Measurements from ENCODE around the gene PRRT3.
"Not testable (repeated sequence)": the region's sequence is repeated elsewhere in the genome, so short reads cannot be mapped to it uniquely, and the experiment has no call there.

The PRRT3 gene

DNA sequence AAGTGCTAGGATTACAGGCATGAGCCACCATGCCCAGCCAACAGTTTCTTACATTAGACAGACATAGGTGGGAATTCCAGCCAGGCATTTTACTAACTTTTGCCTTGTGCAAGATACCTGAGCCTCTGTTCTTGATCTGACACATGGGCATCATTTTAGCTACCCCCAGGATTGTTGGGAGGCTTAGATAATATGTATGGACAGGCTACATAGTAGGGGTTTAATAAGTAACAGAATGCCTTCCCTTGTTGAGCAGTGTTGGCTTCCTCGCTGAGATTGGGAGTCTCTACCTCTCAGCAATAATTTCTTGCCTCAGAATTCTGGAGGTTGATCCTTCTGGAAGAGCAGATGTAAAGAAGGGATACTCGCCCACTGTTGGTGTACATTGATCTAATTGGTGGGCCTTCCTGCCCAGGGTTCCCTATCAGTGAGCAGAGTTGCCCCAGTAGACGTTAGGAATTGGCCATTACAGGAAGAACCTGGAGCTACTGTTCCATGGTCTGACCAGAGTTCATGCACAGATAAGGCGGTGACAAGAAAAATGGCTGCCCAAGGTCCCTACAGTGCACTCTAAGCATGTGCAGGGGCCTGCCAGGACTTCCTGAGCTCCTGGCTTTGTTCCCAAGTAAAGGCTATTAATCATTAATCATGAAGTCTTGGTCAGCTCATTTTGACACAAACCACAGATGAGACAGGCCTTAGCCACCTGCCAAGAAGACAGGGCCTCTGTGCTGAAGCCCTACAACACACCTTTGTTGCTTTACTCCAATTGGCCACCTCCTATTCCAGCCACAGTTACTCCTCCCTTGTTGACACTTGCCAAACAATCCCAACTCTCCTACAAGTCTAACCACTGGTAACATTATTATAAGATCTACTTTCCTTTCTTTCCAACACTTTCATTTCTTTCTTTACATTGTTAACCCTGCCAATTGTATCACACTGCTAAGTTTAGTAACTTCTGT, 54.5 kb downstream of the PRRT3 start:
- no peak for DNase-seq

DNA sequence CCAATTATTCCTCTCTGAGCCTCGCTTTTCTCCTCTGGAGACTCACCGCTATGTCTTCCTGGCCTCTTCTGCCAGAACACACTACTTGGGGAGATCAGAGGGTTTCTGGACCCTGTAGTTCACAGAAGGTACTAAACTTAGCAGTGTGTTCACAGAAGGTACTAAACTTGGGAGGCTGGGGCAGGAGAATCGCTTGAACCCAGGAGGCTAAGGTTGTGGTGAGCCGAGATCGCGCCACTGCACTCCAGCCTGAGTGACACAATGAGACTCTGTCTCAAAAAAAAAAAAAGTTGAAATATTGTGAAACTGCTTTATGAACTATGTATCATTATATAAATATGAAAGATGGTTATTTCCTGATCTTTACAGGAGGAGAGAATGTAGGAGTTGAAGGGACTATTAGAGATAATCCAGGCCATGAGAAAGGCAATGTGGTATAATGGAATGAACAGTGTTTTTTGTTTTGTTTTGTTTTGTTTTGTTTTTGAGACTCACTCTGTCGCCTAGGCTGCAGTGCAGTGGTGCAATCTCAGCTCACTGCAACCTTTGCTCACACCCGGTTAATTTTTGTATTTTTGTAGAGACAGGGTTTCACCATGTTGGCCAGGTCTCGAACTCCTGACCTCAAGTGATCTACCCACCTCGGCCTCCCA, 55.3 kb downstream of the PRRT3 start:
- not testable (repeated sequence) for DNase-seq

DNA sequence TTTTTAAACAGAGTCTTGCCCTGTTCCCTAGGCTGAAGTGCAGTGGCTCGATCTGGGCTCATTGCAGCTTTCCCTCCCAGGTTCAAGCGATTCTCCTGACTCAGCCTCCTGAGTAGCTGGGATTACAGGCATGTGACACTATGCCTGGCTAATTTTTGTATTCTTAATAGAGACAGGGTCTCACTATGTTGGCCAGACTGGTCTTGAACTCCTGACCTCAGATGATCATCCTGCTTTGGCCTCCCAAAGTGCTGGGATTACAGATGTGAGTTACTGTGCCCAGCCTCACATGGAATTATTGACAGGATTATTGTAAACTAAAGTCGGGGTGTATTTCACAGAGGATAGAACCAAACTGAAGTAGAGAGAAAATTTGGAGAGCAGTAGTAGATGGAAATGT, 56.5 kb downstream of the PRRT3 start:
- DNase-seq: not testable (repeated sequence)

All from SHP77 treated with DMSO at 0.1 percent for 48 hours (cell line).